GM12801 (cell line): Measurements from ENCODE around the gene NBPF9.
"Not testable (repeated sequence)": the region's sequence is repeated elsewhere in the genome, so short reads cannot be mapped to it uniquely, and the experiment has no call there.

Experiments
- CTCF ChIP-seq: IDR thresholded peaks from one replicate; pipeline ENCODE4 v1.5.1; 2011; ENCODE audit warnings: control low read depth; ENCODE audit not compliant: insufficient read length; ENCODE audit errors: extremely low read depth

The NBPF9 gene

GRCh38 chr1:149103109-149104081 lies at the start of gene NBPF9:
Gene NBPF9 (minus strand): TSS chr1:149103551. CDS start chr1:149082139, 21,412 bp downstream.
- not testable (repeated sequence) for TF ChIP-seq CTCF
